Left forelimb (tissue), 1 donor: Measurements from ENCODE around the gene KIAA1217.
"Not testable (repeated sequence)": the region's sequence is repeated elsewhere in the genome, so short reads cannot be mapped to it uniquely, and the experiment has no call there.

Experiments
- DNase-seq: peaks from one replicate; pipeline ENCODE4 v3.0.0-alpha.2; 2018; ENCODE audit warnings: low spot score

KIAA1217 gene

GRCh38 chr10:24339387-24339786 lies 130.4 kb downstream of the KIAA1217 start:
- DNase-seq = no peak

- DNase-seq = no peak
Observed at GRCh38 chr10:24340446-24340845, 131.5 kb downstream of the KIAA1217 start.

GRCh38 chr10:24340883-24341282 lies 131.9 kb downstream of the KIAA1217 start:
- no peak for DNase-seq

- no peak for DNase-seq
Observed at GRCh38 chr10:24341371-24341770, 132.4 kb downstream of the KIAA1217 start.

GRCh38 chr10:24341897-24342296 lies 133.0 kb downstream of the KIAA1217 start:
- no peak for DNase-seq

DNA sequence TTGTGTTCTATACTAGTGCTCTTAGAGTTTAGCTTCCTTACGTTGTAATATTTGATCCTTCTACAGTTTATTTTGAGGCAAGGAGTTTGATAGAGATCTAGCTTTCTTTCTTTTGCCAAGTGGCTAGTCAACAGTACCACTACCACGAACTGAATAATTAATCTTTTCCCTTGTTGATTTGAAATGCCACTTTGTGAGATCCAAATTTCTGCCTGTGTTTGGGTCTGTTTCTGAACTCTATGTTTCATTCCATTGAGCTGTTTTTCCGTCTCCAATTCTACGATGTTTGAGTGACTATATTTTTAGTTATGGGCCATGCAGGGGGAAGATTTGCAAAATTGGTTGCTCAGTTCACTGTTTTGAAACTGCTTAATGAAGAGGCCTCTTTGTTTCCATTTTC lies 134.7 kb downstream of the KIAA1217 start:
- no peak for DNase-seq

- DNase-seq = no peak
Observed at GRCh38 chr10:24344279-24344678, 135.3 kb downstream of the KIAA1217 start.

- no peak for DNase-seq
Observed at GRCh38 chr10:24344695-24345463, 135.9 kb downstream of the KIAA1217 start.

GRCh38 chr10:24346877-24347519 lies 138.1 kb downstream of the KIAA1217 start:
- no peak for DNase-seq

- DNase-seq = no peak
Observed at GRCh38 chr10:24349379-24350001, 140.6 kb downstream of the KIAA1217 start.

DNA sequence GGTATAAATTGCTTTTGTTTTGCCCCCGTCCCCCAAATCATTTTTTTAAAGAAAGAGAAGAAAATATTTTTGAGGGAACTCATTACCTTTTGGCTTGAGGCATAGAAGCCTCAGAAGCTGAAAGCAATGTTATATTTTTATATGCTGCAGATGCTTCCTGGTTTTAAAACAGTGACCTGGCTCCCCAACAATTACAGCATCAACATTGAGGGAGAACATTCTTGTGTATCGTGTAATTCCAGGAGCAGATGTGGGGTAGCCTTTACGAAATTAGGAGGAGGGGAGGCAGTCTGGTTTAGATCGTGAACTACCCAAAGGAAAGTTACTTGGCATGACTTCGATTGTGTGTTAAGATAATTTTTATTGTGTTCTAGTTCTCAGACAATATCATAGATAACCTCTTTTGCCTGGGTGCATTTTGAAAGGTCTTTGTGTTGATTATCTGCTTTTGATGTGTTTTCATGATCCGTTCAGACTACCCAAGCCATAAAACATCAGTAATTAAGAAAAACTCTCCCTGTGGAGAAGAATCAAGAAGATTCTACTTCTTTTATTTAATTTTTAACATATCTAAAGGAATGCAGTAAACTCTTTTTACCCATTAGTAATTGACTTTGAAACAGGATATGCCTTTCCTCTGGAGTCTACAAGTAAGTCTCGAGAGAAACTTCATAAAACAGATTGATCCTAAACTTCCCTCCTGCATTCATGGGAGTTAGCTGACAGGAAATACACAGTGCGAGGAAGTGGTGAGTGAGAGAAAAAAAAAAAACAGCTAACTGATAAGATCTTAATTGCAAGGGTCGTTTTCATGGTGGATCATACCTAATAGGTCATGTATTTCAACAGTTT lies 141.4 kb downstream of the KIAA1217 start:
- DNase-seq = no peak

GRCh38 chr10:24350922-24351225 lies 141.9 kb downstream of the KIAA1217 start:
- DNase-seq = not testable (repeated sequence)

GRCh38 chr10:24351961-24352360 lies 143.0 kb downstream of the KIAA1217 start:
- DNase-seq = no peak

DNA sequence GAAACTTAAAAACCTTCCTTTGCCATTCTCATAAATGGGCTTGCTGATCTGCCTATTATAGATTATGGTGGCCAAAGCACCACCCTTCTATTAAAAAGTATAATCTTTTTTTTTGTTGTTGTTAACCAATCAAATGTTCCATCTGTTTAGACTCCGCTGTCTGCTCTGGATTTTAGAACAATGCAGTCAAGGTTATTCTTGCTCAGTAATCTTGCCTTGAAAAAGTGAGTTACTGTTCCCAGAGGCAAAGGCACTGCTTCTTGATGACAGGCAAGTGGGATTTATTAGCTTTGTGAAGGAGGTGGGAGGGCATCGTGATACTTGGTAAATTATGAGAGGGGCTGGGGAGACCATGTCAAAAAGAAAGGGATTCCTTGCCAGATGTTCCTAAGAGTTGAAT lies 143.5 kb downstream of the KIAA1217 start:
- no peak for DNase-seq

- no peak for DNase-seq
Observed at GRCh38 chr10:24353319-24353718, 144.4 kb downstream of the KIAA1217 start.

- DNase-seq = no peak
Observed at GRCh38 chr10:24355056-24355688, 146.2 kb downstream of the KIAA1217 start.

DNA sequence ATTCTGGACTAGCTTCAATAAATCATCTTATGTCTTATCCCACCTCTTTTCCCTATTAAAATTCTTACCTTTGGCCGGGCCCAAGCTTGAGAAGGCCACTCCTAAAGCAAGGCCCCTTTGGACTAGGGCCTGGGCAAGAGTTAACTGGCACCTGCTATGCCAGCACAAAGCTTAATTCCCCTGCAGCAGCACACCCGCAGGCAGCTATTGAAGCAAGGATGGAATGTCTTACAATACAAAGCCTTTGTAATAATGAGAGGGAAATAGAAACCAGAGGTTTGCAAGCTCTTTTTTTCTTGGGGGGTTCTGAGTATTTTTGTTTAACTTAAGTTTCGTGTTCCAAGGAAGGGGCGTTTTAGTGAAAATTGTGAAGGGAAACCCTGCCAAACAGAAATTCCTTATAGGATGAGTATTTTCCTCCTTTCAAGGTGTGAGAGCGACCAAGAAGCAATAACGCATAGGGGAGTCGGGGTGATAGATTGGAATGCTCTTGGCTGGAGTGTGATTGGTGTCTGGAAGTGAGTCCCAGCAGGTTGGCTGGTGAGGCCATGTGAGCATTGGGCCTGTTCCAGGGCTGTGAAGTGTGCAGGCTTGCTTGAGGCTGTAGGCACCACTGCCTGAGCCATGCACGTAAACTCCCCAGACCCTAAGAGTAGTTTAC lies 148.5 kb downstream of the KIAA1217 start:
- no peak for DNase-seq

DNA sequence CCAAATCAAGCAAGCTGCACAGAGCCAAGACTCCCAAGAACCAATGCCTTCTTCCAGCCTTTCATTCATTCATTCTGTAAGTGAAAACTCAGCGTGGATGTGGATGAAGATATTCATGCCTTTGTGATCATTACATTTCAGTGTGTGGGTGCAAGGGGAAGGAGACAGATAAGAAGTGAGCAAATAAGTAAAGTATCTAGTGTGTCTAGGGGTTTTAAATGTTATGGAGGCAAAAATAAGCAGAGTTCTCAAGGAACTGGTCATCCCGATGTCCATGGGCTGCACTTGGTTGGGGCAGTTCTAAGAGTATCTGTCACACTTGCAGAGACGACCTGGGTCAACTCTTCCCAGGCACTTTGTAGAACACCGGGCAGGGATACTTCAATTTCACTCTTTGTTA lies 149.1 kb downstream of the KIAA1217 start:
- no peak for DNase-seq

DNA sequence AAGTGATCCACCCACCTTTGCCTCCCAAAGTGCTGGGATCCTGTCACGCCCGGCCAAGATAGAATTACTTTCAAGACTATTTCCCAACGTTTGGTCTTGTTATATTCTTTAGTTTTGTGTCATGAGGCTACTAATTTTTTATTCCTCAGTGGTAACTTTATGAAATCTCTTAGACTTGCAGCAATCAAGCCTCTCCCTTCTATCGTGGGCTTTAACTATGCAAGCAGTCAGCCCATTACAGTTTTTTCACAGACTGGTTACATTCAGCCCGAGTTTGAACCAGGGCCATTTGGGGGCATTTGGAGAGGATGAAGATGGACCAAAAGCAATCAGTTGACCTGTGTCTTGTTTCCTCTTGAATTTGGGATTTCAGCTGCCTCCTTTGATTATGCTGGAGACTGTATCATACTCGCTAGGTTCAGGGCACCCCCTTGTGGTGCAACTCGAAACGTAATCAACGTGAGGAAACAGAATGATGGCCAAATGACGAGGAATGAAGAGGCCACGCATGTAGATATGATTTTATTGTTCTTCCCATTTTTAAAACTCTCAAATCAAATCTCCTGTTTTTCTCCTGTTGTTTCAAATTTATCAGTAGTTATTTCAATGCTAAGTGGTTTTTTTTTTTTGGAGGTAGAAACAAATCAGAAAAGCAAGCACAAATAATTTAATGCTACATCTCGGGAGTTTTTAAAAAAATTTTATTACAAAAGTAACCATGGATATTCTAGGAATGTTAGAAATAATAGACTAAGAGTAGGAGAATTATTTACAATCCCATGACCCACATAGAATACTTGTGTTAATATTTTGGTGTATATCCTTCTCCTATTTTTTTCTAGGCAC lies 151.6 kb downstream of the KIAA1217 start:
- peak; percentile 78 for DNase-seq

- no peak for DNase-seq
Observed at GRCh38 chr10:24363070-24363469, 154.1 kb downstream of the KIAA1217 start.
